ENCODE measurements around the gene LCE5A. TPM values are rescaled to one million over a fixed set of nuclear protein-coding genes. Genes with fewer than 3 reads are reported as not detected.

Gene LCE5A
- total RNA-seq, 2 experiments from 2014 or later = not detected

GRCh38 chr1:152517237-152517811 is 6.7 kb downstream of the LCE5A start:
- H3K27ac ChIP-seq (ENCODE audit: low read depth, low read length, poor library complexity, severe bottlenecking) = no peak overlapping the region
- CTCF ChIA-PET (ENCODE audit: unreplicated experiment) = no interaction called here
- intact Hi-C loops (cut with micrococcal nuclease; ENCODE audit: unreplicated experiment) = no loop called here
- no peak overlapping the region for H3K4me3 ChIP-seq (ENCODE audit: low read depth, low read length, poor library complexity, severe bottlenecking)
- BruUV-seq (replicated peaks) = no TSS peak
- H3K79me2 ChIP-seq (ENCODE audit: insufficient read depth, low read depth, low read length) = no peaks in the 10 kb centered on the region
- H3K9me2 ChIP-seq (ENCODE audit: insufficient read depth, low read length) = no peaks in the 10 kb centered on the region
- no peak for TF ChIP-seq EZH2phosphoT487 (IDR thresholded peaks at IDR 0.05; ENCODE audit: borderline replicate concordance, low read depth, low read length)
- TF ChIP-seq, protein P1, sequence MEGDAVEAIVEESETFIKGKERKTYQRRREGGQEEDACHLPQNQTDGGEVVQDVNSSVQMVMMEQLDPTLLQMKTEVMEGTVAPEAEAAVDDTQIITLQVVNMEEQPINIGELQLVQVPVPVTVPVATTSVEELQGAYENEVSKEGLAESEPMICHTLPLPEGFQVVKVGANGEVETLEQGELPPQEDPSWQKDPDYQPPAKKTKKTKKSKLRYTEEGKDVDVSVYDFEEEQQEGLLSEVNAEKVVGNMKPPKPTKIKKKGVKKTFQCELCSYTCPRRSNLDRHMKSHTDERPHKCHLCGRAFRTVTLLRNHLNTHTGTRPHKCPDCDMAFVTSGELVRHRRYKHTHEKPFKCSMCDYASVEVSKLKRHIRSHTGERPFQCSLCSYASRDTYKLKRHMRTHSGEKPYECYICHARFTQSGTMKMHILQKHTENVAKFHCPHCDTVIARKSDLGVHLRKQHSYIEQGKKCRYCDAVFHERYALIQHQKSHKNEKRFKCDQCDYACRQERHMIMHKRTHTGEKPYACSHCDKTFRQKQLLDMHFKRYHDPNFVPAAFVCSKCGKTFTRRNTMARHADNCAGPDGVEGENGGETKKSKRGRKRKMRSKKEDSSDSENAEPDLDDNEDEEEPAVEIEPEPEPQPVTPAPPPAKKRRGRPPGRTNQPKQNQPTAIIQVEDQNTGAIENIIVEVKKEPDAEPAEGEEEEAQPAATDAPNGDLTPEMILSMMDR (conservative IDR thresholded peaks at IDR 0.05; ENCODE audit: low read length) = no peak
- H3K4me1 ChIP-seq (ENCODE audit: insufficient read depth, low read length, poor library complexity, severe bottlenecking) = no peaks in the 10 kb centered on the region
- POLR2A ChIA-PET = no interaction called here
- H2AFZ ChIP-seq (ENCODE audit: low read length) = no peak overlapping the region
- H3K4me2 ChIP-seq (ENCODE audit: low read length) = no peak overlapping the region
- no peak for DNase-seq (ENCODE audit: low spot score)
- H3K36me3 ChIP-seq (ENCODE audit: insufficient read depth, low read length) = no peaks in the 10 kb centered on the region
- no peaks in the 10 kb centered on the region for H4K20me1 ChIP-seq (ENCODE audit: insufficient read depth, low read length)
- no peaks in the 10 kb centered on the region for H3K9me3 ChIP-seq (ENCODE audit: low read length)

DNA sequence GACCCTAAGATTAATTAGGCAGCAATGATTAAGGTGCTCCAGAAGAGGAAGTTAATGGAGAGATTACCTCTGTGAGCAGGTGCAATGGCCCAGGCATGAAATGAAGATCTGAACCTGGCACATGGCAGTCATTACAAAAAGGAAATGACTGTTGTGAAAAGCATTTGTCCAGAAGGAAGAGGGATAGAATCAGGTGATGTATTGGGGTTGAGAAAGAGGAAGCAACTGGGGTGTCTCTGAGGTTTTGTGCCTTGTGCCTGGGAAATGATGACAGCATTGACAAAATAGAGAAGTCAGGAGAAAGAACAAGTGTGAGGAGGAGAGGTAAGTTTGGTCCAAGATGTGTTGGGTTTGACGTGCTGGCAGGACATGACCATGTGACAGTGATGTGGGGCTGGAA is 9.2 kb downstream of the LCE5A start:
- Histone ChIP-seq H3K27ac (ENCODE audit: low read depth, low read length, poor library complexity, severe bottlenecking) (no peak overlapping the region), H3K4me2 (ENCODE audit: low read length) (no peak overlapping the region), H3K79me2 (ENCODE audit: insufficient read depth, low read depth, low read length) (no peaks in the 10 kb centered on the region), H3K4me1 (ENCODE audit: insufficient read depth, low read length, poor library complexity, severe bottlenecking) (no peaks in the 10 kb centered on the region), H4K20me1 (ENCODE audit: insufficient read depth, low read length) (no peaks in the 10 kb centered on the region), H3K4me3 (ENCODE audit: low read depth, low read length, poor library complexity, severe bottlenecking) (no peak overlapping the region), H3K9me3 (ENCODE audit: low read length) (no peaks in the 10 kb centered on the region), H3K36me3 (ENCODE audit: insufficient read depth, low read length) (no peaks in the 10 kb centered on the region), H3K9me2 (ENCODE audit: insufficient read depth, low read length) (no peaks in the 10 kb centered on the region), H2AFZ (ENCODE audit: low read length) (no peak overlapping the region)
- ChIA-PET CTCF (ENCODE audit: unreplicated experiment) (no interaction called here), POLR2A (no interaction called here)
- BruUV-seq (replicated peaks) = no TSS peak
- DNase-seq (ENCODE audit: low spot score) = no peak
- intact Hi-C loops (cut with micrococcal nuclease; ENCODE audit: unreplicated experiment) = no loop called here
- TF ChIP-seq, protein P1 (conservative IDR thresholded peaks at IDR 0.05; ENCODE audit: low read length) = no peak
- TF ChIP-seq EZH2phosphoT487 (IDR thresholded peaks at IDR 0.05; ENCODE audit: borderline replicate concordance, low read depth, low read length) = no peak

- Histone ChIP-seq H3K27ac (ENCODE audit: low read depth, low read length, poor library complexity, severe bottlenecking) (no peak overlapping the region), H4K20me1 (ENCODE audit: insufficient read depth, low read length) (no peaks in the 10 kb centered on the region), H3K4me3 (ENCODE audit: low read depth, low read length, poor library complexity, severe bottlenecking) (no peak overlapping the region), H3K36me3 (ENCODE audit: insufficient read depth, low read length) (no peaks in the 10 kb centered on the region), H3K4me1 (ENCODE audit: insufficient read depth, low read length, poor library complexity, severe bottlenecking) (no peaks in the 10 kb centered on the region), H3K4me2 (ENCODE audit: low read length) (no peak overlapping the region), H3K9me3 (ENCODE audit: low read length) (no peaks in the 10 kb centered on the region), H3K79me2 (ENCODE audit: insufficient read depth, low read depth, low read length) (no peaks in the 10 kb centered on the region), H3K9me2 (ENCODE audit: insufficient read depth, low read length) (no peaks in the 10 kb centered on the region), H2AFZ (ENCODE audit: low read length) (no peak overlapping the region)
- POLR2A ChIA-PET = no interaction called here
- TF ChIP-seq EZH2phosphoT487 (IDR thresholded peaks at IDR 0.05; ENCODE audit: borderline replicate concordance, low read depth, low read length) = no peak
- CTCF ChIA-PET (ENCODE audit: unreplicated experiment) = no interaction called here
- no TSS peak for BruUV-seq (replicated peaks)
- intact Hi-C loops (cut with micrococcal nuclease; ENCODE audit: unreplicated experiment) = no loop called here
- DNase-seq (ENCODE audit: low spot score) = no peak
These were observed 10.0 kb downstream of the LCE5A start for GRCh38 chr1:152520561-152521090.

All from OCI-LY7 (cell line).